ENCODE data around the gene CELSR3.

CELSR3 gene

GRCh38 chr3:48662753-48663488, at the start of gene CELSR3:
Gene CELSR3, minus strand, starts transcription at chr3:48662886. Its CDS starts 252 bp downstream, at chr3:48662634.
- peak; percentile 76 for DNase-seq

GRCh38 chr3:48711727-48712126, 49.0 kb upstream of the CELSR3 start:
- DNase-seq: no peak

- no peak for DNase-seq
Observed at GRCh38 chr3:48709051-48709461, 46.4 kb upstream of the CELSR3 start.

GRCh38 chr3:48708481-48708889, 45.8 kb upstream of the CELSR3 start:
- DNase-seq: no peak

GRCh38 chr3:48707157-48707556, 44.5 kb upstream of the CELSR3 start:
- no peak for DNase-seq

- DNase-seq: no peak
Observed at GRCh38 chr3:48702320-48702920, 39.7 kb upstream of the CELSR3 start.

GRCh38 chr3:48700731-48701405, 38.2 kb upstream of the CELSR3 start:
- no peak for DNase-seq

GRCh38 chr3:48698891-48699290, 36.2 kb upstream of the CELSR3 start:
- DNase-seq: no peak

- DNase-seq: no peak
Observed at GRCh38 chr3:48697952-48698351, 35.3 kb upstream of the CELSR3 start.

- DNase-seq: no peak
Observed at GRCh38 chr3:48696601-48697000, 33.9 kb upstream of the CELSR3 start.

- no peak for DNase-seq
Observed at GRCh38 chr3:48696156-48696555, 33.5 kb upstream of the CELSR3 start.

- DNase-seq: no peak
Observed at GRCh38 chr3:48695393-48695753, 32.7 kb upstream of the CELSR3 start.

- DNase-seq: no peak
Observed at GRCh38 chr3:48694610-48695392, 32.1 kb upstream of the CELSR3 start.

GRCh38 chr3:48693826-48694225, 31.1 kb upstream of the CELSR3 start:
- DNase-seq: no peak

- no peak for DNase-seq
Observed at GRCh38 chr3:48692551-48692950, 29.9 kb upstream of the CELSR3 start.

GRCh38 chr3:48690846-48691458, 28.3 kb upstream of the CELSR3 start:
- DNase-seq: no peak

- no peak for DNase-seq
Observed at GRCh38 chr3:48689384-48689783, 26.7 kb upstream of the CELSR3 start.

- DNase-seq: no peak
Observed at GRCh38 chr3:48688737-48689075, 26.0 kb upstream of the CELSR3 start.

- no peak for DNase-seq
Observed at GRCh38 chr3:48688032-48688736, 25.5 kb upstream of the CELSR3 start.

- no peak for DNase-seq
Observed at GRCh38 chr3:48687220-48687678, 24.6 kb upstream of the CELSR3 start.

- no peak for DNase-seq
Observed at GRCh38 chr3:48686538-48687219, 24.0 kb upstream of the CELSR3 start.

Data from NCI-H2171 (cell line).